Activated CD4-positive, alpha-beta T cell treated with anti-CD3 and anti-CD28 coated beads, Interleukin-10, Interleukin-2, amounts not matched to agents 100 ng/mL and 50 ng/mL, durations not matched to agents 16 hours and 8 hours (primary cell): ENCODE measurements around the gene BARHL1.

ENCODE experiments used
- DNase-seq: peaks from one replicate; pipeline ENCODE4 v3.0.0-alpha.2; 2020

Gene BARHL1

DNA sequence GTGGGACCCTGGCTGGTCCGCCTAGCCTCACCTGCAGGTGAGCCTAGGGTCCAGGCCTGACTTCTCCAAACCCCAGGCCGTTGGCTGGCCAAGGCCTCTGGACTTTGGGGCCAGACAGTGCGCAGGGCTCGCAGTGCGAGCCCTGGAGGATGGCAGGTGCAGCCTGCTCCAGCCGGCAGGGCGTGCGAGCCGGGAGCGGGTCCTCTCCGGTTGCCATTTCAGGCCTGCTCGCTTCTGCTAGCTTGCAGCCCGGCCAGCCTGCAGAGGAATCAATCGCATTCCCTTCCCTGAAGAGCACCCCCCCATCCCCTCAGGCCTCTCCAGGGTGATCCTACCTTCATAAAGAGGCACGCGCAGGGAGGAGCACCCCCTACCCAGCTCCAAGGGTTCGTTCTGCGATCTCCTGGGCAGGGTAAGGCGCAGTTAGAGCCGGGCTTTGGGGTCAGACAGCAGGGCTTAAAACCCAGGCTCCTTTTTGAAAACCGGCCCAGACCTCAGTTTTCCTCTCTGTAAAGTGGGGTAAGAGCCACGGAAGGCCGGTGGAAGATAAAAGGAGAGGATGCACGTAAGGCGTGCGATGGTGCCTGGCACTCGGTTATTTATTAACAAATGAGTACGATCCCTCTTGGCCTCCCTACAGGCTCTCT lies 6.2 kb downstream of the BARHL1 start:
- DNase-seq = no peak

DNA sequence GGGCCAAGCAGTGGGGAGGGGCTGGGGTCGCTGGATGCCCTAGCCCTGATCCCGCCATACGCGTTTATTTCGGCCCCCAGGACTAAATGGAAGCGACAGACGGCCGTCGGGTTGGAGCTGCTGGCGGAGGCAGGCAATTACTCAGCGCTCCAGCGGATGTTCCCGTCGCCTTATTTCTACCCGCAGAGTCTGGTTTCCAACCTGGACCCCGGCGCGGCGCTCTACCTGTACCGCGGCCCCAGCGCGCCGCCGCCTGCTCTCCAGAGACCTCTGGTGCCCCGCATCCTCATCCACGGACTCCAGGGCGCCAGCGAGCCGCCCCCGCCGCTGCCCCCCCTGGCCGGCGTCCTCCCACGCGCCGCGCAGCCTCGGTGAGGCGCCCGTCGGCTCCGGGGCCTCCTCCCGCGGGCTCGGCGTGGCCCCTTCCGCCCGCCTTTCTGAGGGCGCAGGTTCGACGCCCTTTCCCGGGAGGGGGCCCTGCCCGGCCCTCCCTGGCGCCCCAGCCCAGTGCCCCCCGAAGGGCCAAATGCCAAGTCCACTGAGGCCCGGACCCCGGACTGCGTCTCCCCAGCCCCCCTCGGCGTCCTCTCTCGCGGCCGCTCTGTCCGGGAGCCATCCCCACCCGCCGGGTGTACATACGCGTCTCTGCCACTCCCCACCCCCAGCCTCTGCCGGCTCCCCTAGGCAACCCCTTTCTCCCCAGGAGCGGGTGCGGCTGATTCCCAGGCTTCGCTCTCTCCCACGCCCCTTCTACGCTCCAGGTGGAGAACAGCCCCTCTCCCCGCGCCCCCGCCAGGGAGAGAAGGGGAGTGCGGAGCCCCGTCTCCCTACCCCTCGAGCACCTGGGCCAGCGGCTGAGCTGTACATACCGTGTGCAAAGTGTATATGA lies 7.0 kb downstream of the BARHL1 start:
- no peak for DNase-seq

DNA sequence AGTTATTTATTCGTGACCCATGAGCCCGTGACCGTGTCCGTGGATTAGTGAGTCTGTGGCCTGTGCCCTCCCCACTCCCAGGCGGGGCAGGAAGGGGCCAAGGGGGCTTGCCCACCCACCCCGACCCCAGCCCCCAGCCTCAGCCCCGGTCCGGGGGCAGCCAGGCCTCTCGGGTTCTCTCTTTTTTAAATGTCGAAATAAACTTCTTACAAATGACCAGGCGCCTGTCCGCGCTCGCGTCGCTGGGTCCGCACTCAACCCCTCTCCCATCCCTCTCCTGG lies 7.6 kb downstream of the BARHL1 start:
- no peak for DNase-seq

DNA sequence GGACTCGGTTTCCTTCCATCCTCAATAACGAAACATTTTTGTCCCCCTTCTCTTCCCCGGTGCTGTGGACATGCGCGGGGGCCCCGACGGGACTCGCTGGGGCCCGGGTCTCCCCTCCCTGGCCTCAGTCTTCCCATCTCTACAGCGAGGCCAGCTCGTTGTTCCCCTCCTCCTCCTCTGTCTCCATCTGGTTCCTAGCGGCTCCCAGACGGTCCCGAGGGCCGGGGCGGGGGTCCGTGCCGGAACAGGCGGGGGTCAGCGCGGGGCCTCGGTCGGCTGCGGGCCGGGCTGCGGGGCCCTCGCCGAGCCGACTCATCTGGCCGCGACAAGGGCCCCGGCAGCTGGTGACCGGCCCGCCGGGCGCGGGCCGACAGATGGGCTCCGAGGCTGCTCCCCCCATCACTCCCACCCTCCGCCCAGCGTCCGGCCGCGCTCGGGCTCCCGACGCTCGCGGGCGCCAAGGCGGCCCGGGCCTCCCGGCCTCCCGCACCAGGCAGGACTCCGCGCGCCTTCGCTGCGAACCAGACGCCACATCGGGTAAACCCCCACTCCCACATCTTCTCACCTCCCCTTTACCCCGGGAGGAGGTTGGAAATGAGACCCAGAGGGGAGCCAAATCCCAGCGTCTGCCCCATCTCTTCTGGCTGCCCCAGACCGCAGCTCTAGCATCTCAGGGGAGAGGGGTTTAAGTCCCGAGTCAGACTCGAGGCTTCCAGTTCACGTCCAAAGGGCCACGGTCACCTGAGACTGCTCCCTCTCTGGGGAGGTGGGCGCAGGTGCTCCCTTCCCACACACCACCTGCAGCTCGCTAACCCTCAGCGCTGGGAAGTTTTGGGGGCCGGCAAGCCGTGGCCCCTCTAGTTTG lies 8.1 kb downstream of the BARHL1 start:
- DNase-seq = no peak

DNA sequence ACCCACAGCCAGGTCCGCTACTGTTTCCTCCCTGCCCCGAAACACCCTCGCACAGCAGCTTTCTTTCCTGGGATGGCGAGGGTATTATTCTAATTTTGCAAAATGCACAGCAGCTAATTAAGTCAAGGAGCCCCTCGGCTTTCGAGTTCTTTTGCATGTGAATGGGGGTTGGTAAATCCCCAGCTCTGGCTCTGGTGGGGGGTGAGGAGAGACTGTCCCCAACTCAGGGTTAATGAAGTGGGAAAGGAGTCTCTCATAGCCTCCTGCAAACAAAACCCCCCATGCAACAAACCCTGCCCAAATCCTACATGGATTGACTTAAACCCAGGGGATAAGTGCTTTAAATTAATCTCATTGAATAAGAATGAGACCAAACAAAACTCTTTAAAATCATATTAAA lies 8.8 kb downstream of the BARHL1 start:
- no peak for DNase-seq

DNA sequence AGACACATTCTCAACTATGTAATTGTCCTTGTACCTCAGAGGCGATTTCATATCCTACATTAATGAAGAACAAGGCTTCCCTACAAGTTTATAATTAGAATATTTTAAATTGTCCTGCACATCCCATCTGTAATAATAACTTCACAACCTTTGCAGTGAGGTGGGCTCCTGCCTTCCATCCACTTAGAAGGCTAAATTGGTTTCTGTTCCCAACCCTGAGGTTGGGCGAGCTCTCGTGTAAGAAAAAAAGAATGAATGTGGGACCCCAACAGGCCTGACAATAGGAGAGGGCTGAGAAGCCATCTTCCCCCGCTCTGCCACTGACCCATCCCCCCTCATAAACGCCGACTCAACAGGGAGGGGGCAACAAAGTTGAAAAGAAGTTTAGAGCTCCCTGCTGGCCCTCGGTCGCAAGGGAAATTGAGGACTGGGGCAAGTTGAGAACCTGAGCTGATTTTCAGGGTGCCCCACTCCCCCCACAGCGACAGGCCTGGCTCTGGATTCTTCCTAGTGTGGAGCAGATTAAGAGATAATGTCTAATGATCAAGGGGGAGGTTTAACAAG lies 9.4 kb downstream of the BARHL1 start:
- DNase-seq = no peak

DNA sequence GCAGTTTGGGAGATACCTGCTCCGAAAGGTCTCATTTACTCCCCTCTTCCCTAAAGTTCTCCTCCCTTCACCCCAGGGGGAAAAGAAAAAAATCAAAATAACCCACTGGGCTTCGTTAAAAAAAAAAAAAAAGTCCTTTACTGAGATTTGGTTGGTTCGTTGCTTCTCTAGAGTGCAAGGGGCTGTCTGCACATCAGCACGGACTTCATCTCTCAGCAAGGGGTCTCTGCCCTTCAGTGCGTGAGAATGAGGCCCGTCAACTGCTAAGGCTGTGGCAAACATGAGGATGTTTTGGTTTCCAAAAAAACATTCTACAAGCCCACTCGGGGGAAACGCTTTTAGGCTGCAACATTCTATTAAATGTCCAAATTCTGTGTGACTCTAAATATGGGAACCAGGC lies 10.0 kb downstream of the BARHL1 start:
- no peak for DNase-seq

DNA sequence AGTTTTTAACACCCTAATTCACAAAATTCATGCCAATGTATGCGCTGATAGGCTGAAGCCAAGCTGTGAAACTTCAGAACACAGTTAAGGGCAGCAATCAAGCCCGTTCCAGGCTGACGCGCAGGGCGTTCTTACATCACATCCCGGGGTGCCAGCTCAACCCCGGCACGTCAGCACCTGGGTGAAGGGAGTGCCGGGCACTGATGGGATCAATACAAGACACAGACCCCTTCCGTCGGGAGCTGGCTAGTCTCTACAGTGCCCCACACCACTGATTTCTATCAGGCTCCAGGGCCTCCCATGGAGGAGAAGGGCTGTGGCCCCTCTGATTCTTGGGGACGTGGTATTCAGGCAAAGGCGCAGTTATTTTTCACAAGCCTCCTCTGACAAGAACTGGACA lies 12.0 kb downstream of the BARHL1 start:
- DNase-seq = no peak

DNA sequence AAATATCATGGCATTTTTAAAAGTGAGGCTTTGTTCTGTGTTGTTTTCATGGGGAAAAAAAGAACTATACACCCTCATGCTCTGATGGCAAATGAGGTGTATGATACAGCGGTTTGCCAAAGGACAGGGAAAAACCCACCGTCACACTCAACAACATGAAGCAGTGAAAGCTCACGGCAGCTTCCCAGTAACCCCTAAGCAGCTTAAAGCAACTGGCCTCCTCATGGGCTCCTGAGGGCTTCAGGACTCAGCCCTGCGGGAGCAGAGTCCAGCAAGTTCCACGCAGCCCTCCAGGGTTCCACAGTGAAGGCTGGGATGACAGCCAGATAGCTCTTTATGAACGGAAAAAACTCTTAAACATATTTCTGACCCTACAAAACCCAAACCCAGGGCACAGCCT lies 12.9 kb downstream of the BARHL1 start:
- DNase-seq = no peak

DNA sequence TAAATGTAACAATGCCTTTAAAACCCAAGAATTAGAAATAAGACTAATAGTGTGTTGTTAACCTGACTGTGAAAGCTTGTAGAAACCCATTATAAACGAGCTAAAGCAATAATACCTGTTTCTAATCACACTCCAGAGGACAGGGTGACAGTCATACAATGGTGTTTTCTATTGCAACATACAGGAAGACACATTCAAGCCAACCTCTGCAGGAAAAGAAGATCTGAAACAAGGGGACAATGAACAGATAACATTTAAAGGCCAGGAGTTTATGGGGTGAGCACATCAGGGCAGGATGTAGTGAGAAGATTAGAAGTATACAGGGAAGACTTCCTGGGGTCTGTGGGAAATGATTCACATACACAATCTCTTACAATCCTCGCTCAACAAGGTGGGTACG lies 13.8 kb downstream of the BARHL1 start:
- no peak for DNase-seq

DNA sequence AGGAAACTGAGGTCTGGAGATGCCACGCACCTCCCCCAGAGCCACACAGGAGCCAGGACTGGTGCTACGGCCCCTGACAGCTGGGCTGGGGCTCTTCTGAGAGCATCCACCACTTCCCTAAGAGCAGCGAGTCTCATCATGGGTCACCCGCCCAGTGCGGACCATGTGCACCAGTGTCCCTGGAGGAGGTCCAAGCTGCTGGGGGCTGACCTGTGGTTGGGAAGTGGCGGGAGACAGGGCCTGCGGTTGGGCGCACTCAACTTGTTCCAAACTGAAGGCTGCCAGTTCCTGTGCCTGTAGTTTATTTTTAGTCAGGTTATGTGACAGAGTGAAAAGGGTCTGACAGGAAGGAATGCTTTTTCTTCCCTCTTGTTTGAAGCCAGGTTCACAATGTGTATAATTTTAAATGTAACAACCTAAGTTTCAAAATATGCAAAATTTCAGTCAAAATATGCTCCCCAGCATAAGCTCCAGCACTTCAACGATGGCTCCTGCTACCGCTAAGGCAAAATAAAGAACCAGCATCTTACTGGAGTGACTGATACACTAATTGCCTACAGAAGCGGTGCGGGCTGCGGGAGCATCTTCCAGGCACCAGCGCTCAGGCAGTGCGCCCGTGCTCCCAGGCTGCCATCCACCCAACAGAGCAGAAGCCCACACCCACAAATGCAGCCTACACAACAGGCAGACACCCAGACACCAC lies 14.8 kb downstream of the BARHL1 start:
- no peak for DNase-seq

DNA sequence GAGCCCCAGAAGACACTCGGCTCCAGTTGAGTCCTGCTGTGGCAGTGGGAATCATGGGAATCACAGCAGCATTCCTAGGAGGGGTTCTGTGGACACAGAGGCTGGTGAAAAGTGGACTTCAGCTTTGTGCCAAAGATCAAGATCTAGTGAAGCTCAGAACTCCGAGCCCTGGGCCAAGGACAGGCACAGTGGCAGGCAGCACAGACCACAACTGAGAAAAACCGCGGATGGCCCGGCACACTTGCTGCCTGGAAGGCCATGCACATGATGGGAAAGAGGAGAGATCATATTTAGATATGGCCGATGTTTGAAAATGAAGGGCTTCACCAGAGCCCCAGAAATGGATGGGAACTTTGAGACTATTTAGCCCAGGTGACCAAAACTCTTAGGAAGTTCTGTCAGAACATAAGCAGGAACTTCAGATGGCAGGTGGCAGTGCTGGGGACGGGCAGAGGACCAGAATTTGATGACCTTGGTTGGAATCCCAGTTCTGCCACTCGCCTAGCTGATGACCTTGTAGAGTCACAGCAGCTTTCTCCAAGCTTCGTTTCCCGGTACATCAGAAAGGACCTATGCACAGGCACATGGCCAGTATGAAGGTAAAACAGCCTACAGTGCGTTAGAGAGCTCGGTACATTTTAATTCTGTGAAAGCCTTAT lies 18.0 kb downstream of the BARHL1 start:
- no peak for DNase-seq

DNA sequence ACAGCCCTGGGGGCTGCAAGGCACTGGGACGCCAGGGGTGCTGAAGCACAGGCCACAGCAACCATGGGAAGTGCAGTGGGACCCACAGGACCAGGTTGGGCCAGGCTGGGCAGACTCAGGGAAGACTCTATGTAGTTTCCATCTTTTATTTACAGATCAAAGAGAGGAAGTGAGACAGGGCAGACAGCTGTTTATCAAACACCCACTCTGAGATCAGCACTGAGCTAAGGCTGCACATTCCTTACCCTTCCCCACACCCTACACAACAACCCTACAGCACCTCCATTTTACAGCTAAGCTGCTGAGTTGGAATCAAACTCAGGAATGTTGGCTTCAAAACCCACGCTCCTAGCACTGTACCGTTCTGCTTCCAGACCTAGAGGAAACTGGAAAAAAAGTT lies 19.8 kb downstream of the BARHL1 start:
- no peak for DNase-seq

DNA sequence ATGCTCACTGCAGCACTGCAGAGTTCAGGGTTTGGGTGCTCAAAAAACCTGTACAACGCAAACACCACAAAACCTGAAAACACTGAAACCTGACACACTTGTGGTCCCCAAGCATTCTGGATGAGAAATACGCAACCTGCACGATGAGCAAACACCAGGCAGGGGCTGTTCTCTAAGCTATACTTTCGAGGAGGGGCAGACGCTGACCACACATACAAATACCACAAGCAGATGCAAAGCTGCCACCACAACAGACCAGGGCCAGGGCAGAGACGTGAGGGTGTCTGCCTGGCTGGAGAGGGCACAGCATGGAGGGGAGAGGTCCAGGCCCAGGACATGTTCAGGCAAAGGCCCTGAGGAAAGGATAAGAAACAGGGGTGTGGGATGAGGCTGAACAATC lies 23.0 kb downstream of the BARHL1 start:
- DNase-seq = no peak

DNA sequence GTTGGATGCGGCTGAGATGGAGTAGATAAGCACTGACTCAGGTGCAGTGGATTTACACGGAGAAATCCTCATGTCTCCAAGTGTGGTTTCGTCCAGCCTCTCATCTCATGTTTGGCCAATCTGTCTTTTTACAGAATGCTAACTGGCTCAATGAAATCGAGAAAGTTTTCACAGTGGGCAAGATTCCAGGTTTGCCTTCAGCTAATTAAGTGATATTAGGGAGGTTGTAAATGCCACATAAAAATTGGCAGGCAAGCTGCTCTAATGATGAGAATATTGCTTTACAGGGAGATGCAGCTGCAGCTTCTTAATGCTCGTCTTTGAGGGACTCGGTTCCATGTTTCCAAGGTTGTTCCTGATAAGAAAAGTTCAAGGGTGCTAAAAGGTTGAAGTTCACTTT lies 23.7 kb downstream of the BARHL1 start:
- no peak for DNase-seq

DNA sequence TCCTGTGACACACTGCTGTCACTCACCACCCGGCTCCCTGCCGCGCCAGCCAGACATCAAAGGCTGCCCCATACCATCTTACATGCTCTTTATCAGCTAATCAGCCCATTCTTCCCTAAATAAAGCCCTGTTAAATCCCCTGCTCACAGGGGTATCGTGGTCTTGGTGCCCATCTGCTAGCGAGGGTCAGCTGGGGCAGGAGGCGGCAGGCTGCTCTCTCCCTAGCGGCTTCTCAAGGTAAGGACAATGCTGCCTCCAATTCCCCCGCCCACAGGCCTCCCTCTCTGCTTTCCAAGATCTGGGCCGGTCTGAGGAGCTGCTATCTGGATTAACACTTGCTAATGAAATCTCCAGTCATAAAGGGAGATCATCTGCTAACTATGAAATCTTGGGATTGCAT lies 26.8 kb downstream of the BARHL1 start:
- DNase-seq = no peak

DNA sequence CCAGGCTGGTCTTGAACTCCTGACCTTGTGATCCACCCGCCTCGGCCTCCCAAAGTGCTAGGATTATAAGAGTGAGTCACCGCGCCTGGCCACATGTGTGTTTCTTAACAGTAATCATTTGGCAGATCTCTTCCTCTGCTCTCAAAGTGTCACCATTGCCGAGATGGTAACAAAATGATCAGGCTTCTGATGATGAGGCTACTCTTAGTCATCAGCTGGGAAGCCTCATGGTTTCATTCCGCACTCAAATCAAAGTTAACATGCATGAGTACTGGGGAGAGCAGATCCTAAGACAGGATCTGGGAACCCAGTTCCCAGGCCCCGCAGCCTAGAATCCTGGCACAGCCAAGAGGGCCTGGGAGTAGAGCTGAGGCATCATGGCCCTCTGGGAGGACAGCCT lies 27.4 kb downstream of the BARHL1 start:
- DNase-seq = peak; percentile 33

DNA sequence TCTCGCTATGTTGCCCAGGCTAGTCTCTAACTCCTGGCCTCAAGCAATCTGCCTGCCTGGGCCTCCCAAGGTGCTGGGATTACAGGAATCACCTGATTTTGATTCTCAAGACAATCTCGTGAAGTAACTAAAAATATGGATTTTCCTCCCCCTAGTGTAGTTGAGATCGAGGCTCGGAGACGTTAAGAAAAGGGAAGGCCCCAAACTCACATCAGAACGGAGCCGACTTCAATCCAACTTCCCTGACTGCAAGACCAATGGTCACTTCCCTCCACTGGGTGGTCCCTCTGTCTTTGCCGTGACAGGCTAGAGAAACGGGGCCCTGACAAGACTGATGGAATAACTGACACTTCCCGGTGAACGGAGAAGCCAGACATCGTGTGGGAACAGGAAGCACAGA lies 28.3 kb downstream of the BARHL1 start:
- DNase-seq = no peak

DNA sequence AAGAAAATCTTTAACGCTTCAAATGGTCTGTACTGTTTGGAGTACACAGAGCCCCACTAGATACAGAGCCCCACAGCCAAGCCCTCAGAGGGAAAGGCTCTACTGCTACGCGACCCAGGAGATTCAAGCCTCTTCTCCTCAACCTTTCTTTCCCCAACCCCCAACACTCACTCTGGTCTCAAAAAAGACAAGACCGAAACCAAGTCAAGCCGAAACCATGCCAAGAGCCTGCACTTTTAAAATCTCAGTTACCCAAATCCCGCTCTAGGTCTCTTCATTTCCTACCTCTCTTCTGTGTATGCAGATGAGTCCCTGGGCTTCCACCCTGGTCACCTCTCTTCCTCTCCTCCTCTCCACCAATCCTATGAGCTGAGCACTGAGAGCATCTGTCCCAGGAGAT lies 31.9 kb downstream of the BARHL1 start:
- DNase-seq = no peak

DNA sequence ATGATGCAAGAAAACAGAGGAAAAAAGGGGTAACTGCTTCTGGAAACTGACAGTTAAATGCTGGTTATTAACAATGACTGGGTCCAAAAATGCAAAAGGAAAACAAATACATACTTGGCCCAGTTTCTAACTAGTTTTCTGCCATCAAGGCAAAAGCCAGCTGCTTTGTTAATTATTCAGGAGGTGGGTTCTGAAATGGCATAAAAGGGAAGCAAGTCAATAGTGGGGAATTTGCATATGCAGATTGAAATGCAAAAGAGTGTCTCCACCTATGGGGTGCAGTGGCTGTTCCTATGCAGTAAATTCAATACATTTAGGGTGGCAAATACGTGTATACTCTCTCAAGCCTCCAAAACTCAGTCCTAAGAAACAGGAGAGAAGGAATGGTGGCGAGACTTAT lies 33.4 kb downstream of the BARHL1 start:
- DNase-seq = no peak

DNA sequence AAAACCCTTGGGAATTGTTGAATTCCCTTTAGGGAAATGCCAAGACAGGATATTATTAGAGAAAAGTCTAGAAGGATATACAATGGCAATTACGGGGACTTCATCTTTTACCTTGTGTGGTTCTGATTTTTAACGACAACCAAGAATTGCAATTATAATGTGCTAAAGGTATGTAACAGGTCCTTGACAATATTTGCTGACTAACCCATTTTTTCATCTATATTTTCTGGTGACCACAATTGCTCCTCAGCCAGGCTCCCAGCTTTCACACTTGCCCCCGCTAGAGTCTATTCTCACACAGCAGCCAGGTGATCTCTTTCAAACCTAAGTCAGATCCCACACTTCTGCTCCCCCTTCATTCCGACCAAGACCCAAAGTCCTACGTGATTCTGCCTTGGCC lies 34.3 kb downstream of the BARHL1 start:
- DNase-seq = no peak

DNA sequence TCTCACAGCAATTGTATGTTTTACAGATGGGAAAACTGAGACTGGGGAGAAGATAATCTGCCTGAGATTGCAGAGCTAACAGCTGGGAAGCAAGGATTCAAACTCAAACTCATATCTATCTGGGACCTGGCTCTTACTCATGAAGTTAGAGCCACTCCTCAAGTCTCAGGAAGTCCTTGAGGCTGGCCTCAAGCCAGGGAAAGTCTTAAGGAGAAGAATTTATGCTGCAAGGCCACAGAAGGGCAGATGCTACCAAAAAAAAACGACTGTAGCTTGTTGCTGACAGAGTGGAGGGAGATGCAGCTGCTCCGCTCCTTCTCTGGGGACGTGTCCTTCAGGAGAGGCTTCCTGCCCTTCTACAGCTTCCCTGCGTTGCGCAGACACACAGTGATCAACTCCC lies 39.8 kb downstream of the BARHL1 start:
- DNase-seq = no peak
